HCT116 (cell line): ENCODE data around the gene EPHA8. TPM values are rescaled to one million over a fixed set of nuclear protein-coding genes. Genes with fewer than 3 reads are reported as not detected.

Experiments used
- ATAC-seq: fragments of 200-7000 bp; cut with Tn5 transposase; 2 replicates; pipeline ENCODE4 v1.9.1; 2020; ENCODE audit warnings: mild to moderate bottlenecking, moderate library complexity
- BruUV-seq: library from RNA; stranded (reverse); fragments of 400-500 nt; replicated peaks from 2 replicates; lab custom pipeline; 2021; lab: Mats Ljungman, UMichigan
- CTCF ChIA-PET: fragments of 300-600 bp; sonication (Branson Sonifier 250); formaldehyde crosslinking; loops from one replicate; lab custom pipeline; 2021; ENCODE audit warnings: antibody characterized with exemption; lab: Charles Lee
- POLR2A ChIA-PET: fragments of 300-600, 350-600 bp; sonication (Branson Sonifier 250); formaldehyde crosslinking; loops from one replicate; lab custom pipeline; 2021; ENCODE audit warnings: antibody characterized with exemption; lab: Charles Lee
- RAD21 ChIA-PET, 2 experiments: fragments of 300-600 bp; sonication (Branson Sonifier 250); formaldehyde crosslinking; loops; one replicate each; lab custom pipeline; 2023; ENCODE audit warnings: low total read pairs in 2 of 2; ENCODE audit not compliant: uncharacterized antibody in 2 of 2, unreplicated experiment in 2 of 2, low non-redundant PET in 1 of 2; lab: Charles Lee
- DNase-seq: peaks from one replicate; pipeline ENCODE4 v3.0.0-alpha.2; 2010; ENCODE audit warnings: low read depth, low spot score
- H2AFZ ChIP-seq: fragments of 200-600 bp; shearing (Covaris generic), sonication (generic); 2 replicates; pipeline ENCODE4 v1.6.1; 2017; ENCODE audit warnings: low read depth, mixed run types, mixed read lengths, antibody characterized with exemption, low read length; ENCODE audit not compliant: poor library complexity, severe bottlenecking
- H3K27ac ChIP-seq: 2 replicates; pipeline ENCODE4 v1.5.1; 2012; ENCODE audit warnings: low read depth, low read length
- H3K27me3 ChIP-seq: fragments of 200-600 bp; sonication (generic); 2 replicates; pipeline ENCODE4 v1.6.1; 2016; ENCODE audit warnings: mixed run types, low read length, mixed read lengths; ENCODE audit not compliant: insufficient read depth
- H3K36me3 ChIP-seq, 2 experiments: fragments of 200-500 bp in 1 of 2; fragments of 200-600 bp in 1 of 2; sonication (Bioruptor generic) in 1 of 2; sonication (generic) in 1 of 2; 2 replicates each; pipeline versions ENCODE4 v1.5.1 to v1.6.1; 2014 to 2016; ENCODE audit warnings: low read length in 2 of 2, inconsistent platforms in 1 of 2, mixed read lengths in 1 of 2, mixed run types in 1 of 2; ENCODE audit not compliant: insufficient read depth in 2 of 2, control insufficient read depth in 1 of 2
- H3K4me1 ChIP-seq, 2 experiments: fragments of 200-600 bp in 1 of 2; sonication (generic) in 1 of 2; 2 replicates each; pipeline versions ENCODE4 v1.5.1 to v1.6.1; 2012 to 2017; ENCODE audit warnings: low read length in 2 of 2, inconsistent platforms in 1 of 2, mild to moderate bottlenecking in 1 of 2, mixed read lengths in 1 of 2, mixed run types in 1 of 2, moderate library complexity in 1 of 2; ENCODE audit not compliant: insufficient read depth in 2 of 2, control insufficient read depth in 1 of 2
- H3K4me2 ChIP-seq: fragments of 200-600 bp; sonication (generic); 2 replicates; pipeline ENCODE4 v1.6.1; 2017; ENCODE audit warnings: mixed run types, low read length, mixed read lengths
- H3K4me3 ChIP-seq, 2 experiments: fragments of 200-600 bp in 1 of 2; sonication (generic) in 1 of 2; replicated peaks in 1 of 2; 2 replicates each; pipeline ENCODE4 v1.5.1; 2011 to 2016; ENCODE audit warnings: low read length in 2 of 2, control low read depth in 1 of 2, low read depth in 1 of 2, mild to moderate bottlenecking in 1 of 2, mixed read lengths in 1 of 2, mixed run types in 1 of 2
- H3K79me2 ChIP-seq: fragments of 200-600 bp; sonication (generic); 2 replicates; pipeline ENCODE4 v1.6.1; 2017; ENCODE audit warnings: mild to moderate bottlenecking, mixed run types, low read length, moderate library complexity, mixed read lengths; ENCODE audit not compliant: insufficient read depth
- H3K9ac ChIP-seq: fragments of 200-600 bp; sonication (generic); 2 replicates; pipeline ENCODE4 v1.6.1; 2016; ENCODE audit warnings: low read length, mixed read lengths
- H3K9me2 ChIP-seq: fragments of 200-600 bp; sonication (generic), shearing (Covaris generic); 2 replicates; pipeline ENCODE4 v1.6.1; 2017; ENCODE audit warnings: mixed run types, mild to moderate bottlenecking, moderate library complexity; ENCODE audit not compliant: insufficient read depth
- H3K9me3 ChIP-seq, 2 experiments: fragments of 200-500 bp in 1 of 2; fragments of 200-600 bp in 1 of 2; sonication (Bioruptor generic) in 1 of 2; sonication (generic) in 1 of 2; 2 replicates each; pipeline ENCODE4 v1.6.1; 2014 to 2017; ENCODE audit warnings: low read length in 2 of 2, mixed read lengths in 2 of 2, inconsistent platforms in 1 of 2, low read depth in 1 of 2, mild to moderate bottlenecking in 1 of 2, mixed run types in 1 of 2, moderate library complexity in 1 of 2; ENCODE audit not compliant: control insufficient read depth in 1 of 2, insufficient read depth in 1 of 2
- H4K20me1 ChIP-seq: fragments of 200-600 bp; sonication (generic), shearing (Covaris generic); 2 replicates; pipeline ENCODE4 v1.6.1; 2017; ENCODE audit warnings: mixed run types, mild to moderate bottlenecking, moderate library complexity; ENCODE audit not compliant: insufficient read depth
- ATF3 ChIP-seq: IDR thresholded peaks from 2 replicates; pipeline ENCODE4 v1.6.1; 2012
- CTCF ChIP-seq, 3 experiments: fragments of 200-600 bp in 1 of 3; sonication (generic) in 1 of 3; IDR thresholded peaks in 2 of 3; conservative IDR thresholded peaks in 1 of 3; 2 replicates each; pipeline ENCODE4 v1.5.1; 2012 to 2017; ENCODE audit warnings: low read depth in 2 of 3, low read length in 2 of 3, antibody characterized with exemption in 1 of 3, borderline replicate concordance in 1 of 3, control low read depth in 1 of 3, mild to moderate bottlenecking in 1 of 3, mixed read lengths in 1 of 3, mixed run types in 1 of 3, moderate library complexity in 1 of 3; ENCODE audit not compliant: insufficient read depth in 1 of 3
- EGR1 ChIP-seq: IDR thresholded peaks from 2 replicates; pipeline ENCODE4 v1.6.1; 2012; ENCODE audit warnings: low read depth
- ELF1 ChIP-seq: IDR thresholded peaks from 2 replicates; pipeline ENCODE4 v1.6.1; 2012; ENCODE audit warnings: low read depth, borderline replicate concordance
- EZH2 ChIP-seq: fragments of 200-600 bp; sonication (generic); IDR thresholded peaks from 2 replicates; pipeline ENCODE4 v1.6.1; 2017; ENCODE audit warnings: antibody characterized with exemption, mixed run types
- EZH2phosphoT487 ChIP-seq: fragments of 200-600 bp; IDR thresholded peaks from 2 replicates; pipeline ENCODE4 v1.6.1; 2018; ENCODE audit warnings: antibody characterized with exemption, borderline replicate concordance
- FOSL1 ChIP-seq: IDR thresholded peaks from 2 replicates; pipeline ENCODE4 v1.6.1; 2012; ENCODE audit warnings: low read depth
- JUND ChIP-seq: IDR thresholded peaks from 2 replicates; pipeline ENCODE4 v1.6.1; 2012
- MAX ChIP-seq: IDR thresholded peaks from 2 replicates; pipeline ENCODE4 v1.6.1; 2012
- SIN3A ChIP-seq: IDR thresholded peaks from 2 replicates; pipeline ENCODE4 v1.6.1; 2012; ENCODE audit warnings: low read depth
- intact Hi-C: fragments of 100-400 bp; cut with micrococcal nuclease; formaldehyde crosslinking; loops from 2 replicates; pipeline ENCODE4 v1.10.0; 2022
- total RNA-seq: library from RNA; stranded (reverse); gene quantifications from one replicate; pipeline ENCODE4 v1.2.1, GENCODE V29; 2021; ENCODE audit not compliant: unreplicated experiment

Gene EPHA8
- total RNA-seq, 1 experiment from 2014 or later: 0.30 TPM

GRCh38 chr1:22585471-22585870 lies 22.2 kb downstream of the EPHA8 start:
- H3K9me3 ChIP-seq: no peaks in the 10 kb centered on the region
- H3K27ac ChIP-seq: no peak overlapping the region
- no peaks in the 10 kb centered on the region for H3K36me3 ChIP-seq
- no peaks in the 10 kb centered on the region for H3K27me3 ChIP-seq
- H3K9me2 ChIP-seq: no peaks in the 10 kb centered on the region
- intact Hi-C loops: no loop called here
- no peaks in the 10 kb centered on the region for H3K79me2 ChIP-seq
- DNase-seq (no peak), ATAC-seq (no peak)
- no TSS peak for BruUV-seq
- H3K4me2 ChIP-seq: no peak overlapping the region
- RAD21 ChIA-PET: no interaction called here
- no peak overlapping the region for H2AFZ ChIP-seq
- no peaks in the 10 kb centered on the region for H3K4me1 ChIP-seq
- no peak overlapping the region for H3K4me3 ChIP-seq
- CTCF ChIA-PET: no interaction called here
- no peak for TF ChIP-seq FOSL1
- TF ChIP-seq JUND: no peak
- no peak for TF ChIP-seq EGR1
- no peak for TF ChIP-seq SIN3A
- TF ChIP-seq EZH2phosphoT487: no peak
- TF ChIP-seq MAX: no peak
- TF ChIP-seq ATF3: no peak
- no peak overlapping the region for H3K9ac ChIP-seq
- H4K20me1 ChIP-seq: no peaks in the 10 kb centered on the region
- POLR2A ChIA-PET: no interaction called here

- H3K36me3 ChIP-seq: no peaks in the 10 kb centered on the region
- H3K27me3 ChIP-seq: no peaks in the 10 kb centered on the region
- no peak overlapping the region for H3K9ac ChIP-seq
- ChIA-PET POLR2A (no interaction called here), RAD21 (no interaction called here), CTCF (no interaction called here)
- peaks cover 0 to 1% of the 10 kb centered on the region in 2 experiments; a peak in 1 of 4 replicates for H3K4me1 ChIP-seq
- BruUV-seq: no TSS peak
- no peak for ATAC-seq
- no peak overlapping the region for H3K4me3 ChIP-seq
- intact Hi-C loops: no loop called here
- no peak overlapping the region for H3K4me2 ChIP-seq
- no peak for DNase-seq
- H3K79me2 ChIP-seq: no peaks in the 10 kb centered on the region
- TF ChIP-seq ELF1 (no peak), CTCF (IDR thresholded peaks at IDR 0.05 in 2 of 3, conservative IDR thresholded peaks at IDR 0.05 in 1 of 3; ENCODE audit: borderline replicate concordance in 1 of 3, insufficient read depth in 1 of 3, low read depth in 2 of 3, low read length in 2 of 3) (no peak), EZH2 (no peak)
- no peak overlapping the region for H3K27ac ChIP-seq
- H3K9me3 ChIP-seq: no peaks in the 10 kb centered on the region
- H3K9me2 ChIP-seq: no peaks in the 10 kb centered on the region
- no peak overlapping the region for H2AFZ ChIP-seq
- no peaks in the 10 kb centered on the region for H4K20me1 ChIP-seq
Observed at GRCh38 chr1:22586356-22587130, 23.3 kb downstream of the EPHA8 start.
